GM12878 (cell line): ENCODE data around the gene ABCC9. TPM values are rescaled to one million over a fixed set of nuclear protein-coding genes. Genes with fewer than 3 reads are reported as not detected.

Source experiments
- ATAC-seq: fragments of 200-7000 bp; cut with Tn5 transposase; 3 replicates; pipeline ENCODE4 v1.9.1; 2020; ENCODE audit warnings: mild to moderate bottlenecking, moderate library complexity
- BruUV-seq: library from RNA; stranded (reverse); fragments of 400-500 nt; replicated peaks from 2 replicates; lab custom pipeline; 2021; lab: Mats Ljungman, UMichigan
- CTCF ChIA-PET: fragments of 300-600 bp; sonication (Branson Sonifier 250); formaldehyde crosslinking; extraction: SDS; loops from one replicate; lab custom pipeline; 2021; ENCODE audit warnings: inconsistent platforms; lab: Yijun Ruan, JAX
- POLR2A ChIA-PET: fragments of 350-600 bp; formaldehyde crosslinking; extraction: SDS; loops from one replicate; lab custom pipeline; 2021; ENCODE audit warnings: inconsistent platforms; lab: Charles Lee
- RAD21 ChIA-PET: fragments of 300-600 bp; sonication (Branson Sonifier 250); formaldehyde crosslinking; loops from one replicate; lab custom pipeline; 2023; ENCODE audit warnings: antibody characterized with exemption; ENCODE audit not compliant: unreplicated experiment; lab: Charles Lee
- SMC1A ChIA-PET: fragments of 300-600 bp; sonication (Branson Sonifier 250); formaldehyde crosslinking; loops from one replicate; lab custom pipeline; 2023; ENCODE audit not compliant: unreplicated experiment, uncharacterized antibody; lab: Charles Lee
- DNase-seq: peaks from one replicate; pipeline ENCODE4 v3.0.0-alpha.2; 2011; ENCODE audit warnings: low read depth, low spot score
- FAIRE-seq: peaks from 3 replicates; lab custom pipeline; 2011; peaks lifted over from hg19 to GRCh38; lab: Jason Lieb, UNC
- H2AFZ ChIP-seq: 2 replicates; pipeline ENCODE4 v1.6.0; 2011; ENCODE audit warnings: low read depth, low read length, control low read depth; ENCODE audit not compliant: control insufficient read depth
- H3K27ac ChIP-seq: 2 replicates; pipeline ENCODE4 v1.5.1; 2011; ENCODE audit warnings: control low read depth; ENCODE audit not compliant: control insufficient read depth, insufficient read depth
- H3K27me3 ChIP-seq, 2 experiments: replicated peaks in 1 of 2; 2 replicates each; pipeline versions ENCODE4 v1.6.0 to v1.6.1; 2011; ENCODE audit warnings: low read length in 1 of 2; ENCODE audit not compliant: control insufficient read depth in 2 of 2, insufficient read depth in 2 of 2
- H3K36me3 ChIP-seq, 2 experiments: 2 replicates each; pipeline ENCODE4 v1.5.1; 2011; ENCODE audit warnings: low read length in 1 of 2; ENCODE audit not compliant: control insufficient read depth in 2 of 2, insufficient read depth in 2 of 2
- H3K4me1 ChIP-seq: 2 replicates; pipeline ENCODE4 v1.6.1; 2011; ENCODE audit warnings: mild to moderate bottlenecking, low read length, moderate library complexity, mixed read lengths; ENCODE audit not compliant: control insufficient read depth, insufficient read depth
- H3K4me2 ChIP-seq: 2 replicates; pipeline ENCODE4 v1.6.0; 2011; ENCODE audit warnings: control low read depth; ENCODE audit not compliant: control insufficient read depth, insufficient read depth
- H3K4me3 ChIP-seq: fragments of 200-600 bp; sonication (generic); 2 replicates; pipeline ENCODE4 v1.5.1; 2016
- H3K79me2 ChIP-seq: 2 replicates; pipeline ENCODE4 v1.6.0; 2011; ENCODE audit warnings: low read length; ENCODE audit not compliant: control insufficient read depth, insufficient read depth
- H3K9ac ChIP-seq: 2 replicates; pipeline ENCODE4 v1.8.0; 2011; ENCODE audit warnings: low read length, control low read depth, mixed read lengths; ENCODE audit not compliant: control insufficient read depth, insufficient read depth
- H3K9me3 ChIP-seq: replicated peaks from 3 replicates; pipeline ENCODE4 v1.5.1; 2011; ENCODE audit warnings: mild to moderate bottlenecking, low read length; ENCODE audit not compliant: control insufficient read depth, insufficient read depth
- H4K20me1 ChIP-seq: 2 replicates; pipeline ENCODE4 v1.6.0; 2011; ENCODE audit not compliant: control insufficient read depth, insufficient read depth
- CHD2 ChIP-seq: IDR thresholded peaks from 2 replicates; pipeline ENCODE4 v1.6.1; 2011; ENCODE audit warnings: low read depth, low read length, improper control_type of control experiment, borderline replicate concordance
- EP300 ChIP-seq, 2 experiments: fragments of 150-350 bp in 1 of 2; IDR thresholded peaks; 2 replicates each; pipeline ENCODE4 v1.6.1; 2011 to 2012; ENCODE audit warnings: low read depth in 2 of 2, low read length in 2 of 2, borderline replicate concordance in 1 of 2, improper control_type of control experiment in 1 of 2, inconsistent platforms in 1 of 2; ENCODE audit not compliant: control insufficient read depth in 1 of 2
- HCFC1 ChIP-seq: fragments of 150-350 bp; IDR thresholded peaks from 2 replicates; pipeline ENCODE4 v1.6.1; 2014; ENCODE audit warnings: low read length
- KDM1A ChIP-seq: fragments of 200-600 bp; sonication (generic); IDR thresholded peaks from 2 replicates; pipeline ENCODE4 v1.6.1; 2016; ENCODE audit warnings: borderline replicate concordance
- MYC ChIP-seq: IDR thresholded peaks from 2 replicates; pipeline ENCODE4 v1.6.1; 2011; ENCODE audit warnings: mild to moderate bottlenecking, low read length, moderate library complexity, inconsistent platforms; ENCODE audit not compliant: insufficient read depth, insufficient replicate concordance, insufficient read length, severe bottlenecking
- NR2F1 ChIP-seq: fragments of 450-650 bp; conservative IDR thresholded peaks from 2 replicates; pipeline ENCODE4 v1.6.1; 2017; ENCODE audit warnings: mild to moderate bottlenecking
- PRDM15 ChIP-seq: fragments of 450-650 bp; formaldehyde crosslinking; IDR thresholded peaks from 2 replicates; pipeline ENCODE4 v1.4.0; 2020; ENCODE audit warnings: mild to moderate bottlenecking, moderate library complexity
- RAD51 ChIP-seq: fragments of 450-650 bp; IDR thresholded peaks from 2 replicates; pipeline ENCODE4 v1.6.1; 2016; ENCODE audit warnings: moderate library complexity, mild to moderate bottlenecking, inconsistent platforms
- SREBF2 ChIP-seq: IDR thresholded peaks from 2 replicates; pipeline ENCODE4 v1.6.1; 2012; ENCODE audit warnings: mild to moderate bottlenecking, low read length
- STAT3 ChIP-seq: IDR thresholded peaks from 2 replicates; pipeline ENCODE4 v1.6.1; 2011; ENCODE audit warnings: low read depth, low read length, improper control_type of control experiment
- TARDBP ChIP-seq: IDR thresholded peaks from 2 replicates; pipeline ENCODE4 v1.6.1; 2016; ENCODE audit warnings: borderline replicate concordance
- TCF12 ChIP-seq: IDR thresholded peaks from 2 replicates; pipeline ENCODE4 v1.6.1; 2011; ENCODE audit warnings: low read depth, mild to moderate bottlenecking, low read length
- WGBS: methylation state at CpG from one replicate; pipeline ENCODE4 v1.1.6; 2016; ENCODE audit warnings: low lambda C conversion rate; ENCODE audit not compliant: insufficient replicate concordance, insufficient coverage; ENCODE audit errors: missing lambda C conversion rate; 5-methylcytosine and 5-hydroxymethylcytosine counted together
- in situ Hi-C: fragments of 300-500 bp; cut with MboI; formaldehyde crosslinking; loops from 9 replicates; pipeline ENCODE4 v1.14.3; 2018; ENCODE audit warnings: mixed read lengths
- intact Hi-C: fragments of 100-400 bp; cut with micrococcal nuclease; formaldehyde crosslinking; loops from one replicate; pipeline ENCODE4 v1.14.2; 2022; ENCODE audit not compliant: unreplicated experiment
- polyA plus RNA-seq, 11 experiments: library from polyadenylated mRNA; depleted of rRNA in 4 of 11; unstranded in 6 of 11; stranded (reverse) in 5 of 11; fragments of >200 nt; fragmentation: Nextera tagmentation in 4 of 11; fragmentation: Illumina TruSeq in 1 of 11; extraction: Ambion mirVana in 4 of 11; extraction: Trizol in 1 of 11; gene quantifications; 1 replicate in 1 of 11; 2 replicates in 10 of 11; pipeline versions ENCODE4 v1.2.1 to v1.2.3, GENCODE V29; 2011 to 2016; ENCODE audit warnings: inconsistent platforms in 2 of 11, missing spikeins in 2 of 11, low read depth in 1 of 11
- total RNA-seq, 4 experiments: library from RNA; depleted of rRNA in 3 of 4; stranded (reverse); fragments of >200 nt in 3 of 4; fragmentation: Illumina TruSeq in 1 of 4; extraction: Trizol in 1 of 4; gene quantifications; 2 replicates each; pipeline versions ENCODE4 v1.2.1 to v1.2.3, GENCODE V29; 2013 to 2021

ABCC9 gene
- total and polyA plus RNA-seq, 10 of the 15 experiments (the other 5 are each of a cell fraction or from before 2014, with no cell fraction given): under 0.01 to 0.10 (median 0.04) TPM; not detected in 2

GRCh38 chr12:21881965-21882364 lies 59.3 kb downstream of the ABCC9 start:
- no peak overlapping the region for H2AFZ ChIP-seq
- CTCF ChIA-PET: no interaction called here
- H3K9ac ChIP-seq: no peak overlapping the region
- no peaks in the 10 kb centered on the region for H3K36me3 ChIP-seq
- SMC1A ChIA-PET: no interaction called here
- no peaks in the 10 kb centered on the region for H3K4me1 ChIP-seq
- FAIRE-seq (no peak), DNase-seq (no peak), ATAC-seq (no peak)
- RAD21 ChIA-PET: no interaction called here
- POLR2A ChIA-PET: interaction anchor here (1.2 kb wide), 1 partner anchor 75 kb away, joined by 3 read pairs; no protein-coding TSS in a partner anchor
- no peak for TF ChIP-seq SREBF2
- no peak for TF ChIP-seq NR2F1
- no peak for TF ChIP-seq STAT3
- no peak for TF ChIP-seq TCF12
- no peak for TF ChIP-seq EP300 (IDR thresholded peaks at IDR 0.05; ENCODE audit: borderline replicate concordance in 1 of 2, control insufficient read depth in 1 of 2, low read depth in 2 of 2, low read length in 2 of 2)
- TF ChIP-seq PRDM15 (CRISPR knock-in tag): no peak
- no peak for TF ChIP-seq MYC
- no peak for TF ChIP-seq RAD51
- TF ChIP-seq HCFC1: no peak
- no peak for TF ChIP-seq CHD2
- TF ChIP-seq KDM1A: no peak
- TF ChIP-seq TARDBP: no peak
- H3K27ac ChIP-seq: no peak overlapping the region
- H3K27me3 ChIP-seq: no peaks in the 10 kb centered on the region
- H4K20me1 ChIP-seq: no peaks in the 10 kb centered on the region
- H3K4me2 ChIP-seq: no peak overlapping the region
- no peaks in the 10 kb centered on the region for H3K9me3 ChIP-seq
- BruUV-seq: no TSS peak
- 19% methylated on average over 4 of the region's 4 CpGs for WGBS
- no peak overlapping the region for H3K4me3 ChIP-seq
- no peaks in the 10 kb centered on the region for H3K79me2 ChIP-seq
- in situ Hi-C loops (no loop called here), intact Hi-C loops (no loop called here)
